Lower leg skin (tissue), 4 donors: ENCODE data around the gene ANXA11. TPM values are rescaled to one million over a fixed set of nuclear protein-coding genes. Genes with fewer than 3 reads are reported as not detected.

Experiments
- DNase-seq, 2 donors: peaks; one replicate each; pipeline ENCODE4 v3.0.0-alpha.2; 2019; ENCODE audit warnings: low spot score in 2 of 2
- H3K4me3 ChIP-seq: fragments of 200-600 bp; sonication (generic); 2 replicates; pipeline ENCODE4 v1.5.1; 2017; ENCODE audit warnings: mild to moderate bottlenecking, low read depth; ENCODE audit not compliant: poor library complexity, severe bottlenecking
- CTCF ChIP-seq, 3 donors: fragments of 450-650 bp; IDR thresholded peaks; one replicate each; pipeline ENCODE4 v1.5.1; 2016; ENCODE audit warnings: antibody characterized with exemption in 3 of 3, mild to moderate bottlenecking in 3 of 3, moderate library complexity in 2 of 3
- POLR2A ChIP-seq, 2 donors: fragments of 450-650 bp; IDR thresholded peaks; one replicate each; pipeline ENCODE4 v1.6.1; 2016 to 2017; ENCODE audit warnings: antibody characterized with exemption in 2 of 2, mild to moderate bottlenecking in 1 of 2, moderate library complexity in 1 of 2
- WGBS, 2 donors: methylation state at CpG; one replicate each; pipeline ENCODE4 v1.1.5; 2018; 5-methylcytosine and 5-hydroxymethylcytosine counted together
- intact Hi-C: fragments of 100-400 bp; cut with DNase I; formaldehyde crosslinking; loops from one replicate; pipeline ENCODE4 v1.15.0; 2023; ENCODE audit warnings: low total_unique reads
- total RNA-seq, 4 donors: library from RNA; depleted of rRNA; stranded (reverse); fragments of >200 nt; gene quantifications; one replicate each; pipeline ENCODE4 v1.1.0, GENCODE V29; 2016

ANXA11 gene
- total RNA-seq, 4 donors from 2014 or later = 68.4 to 109 (median 100) TPM

GRCh38 chr10:80191589-80192270 is 13.6 kb downstream of the ANXA11 start:
- TF ChIP-seq CTCF (IDR thresholded peaks at IDR 0.05) (no peak), POLR2A (IDR thresholded peaks at IDR 0.05) (no peak)
- WGBS, 2 donors = 70 to 91% methylated on average over 13 to 16 of the region's 16 CpGs
- intact Hi-C loops = no loop called here
- DNase-seq = no peak
- H3K4me3 ChIP-seq = no peak overlapping the region

GRCh38 chr10:80188713-80189112 is 16.6 kb downstream of the ANXA11 start:
- no peak for DNase-seq
- 91 to 94% methylated on average over 9 of the region's 9 CpGs for WGBS, 2 donors
- H3K4me3 ChIP-seq = no peak overlapping the region
- TF ChIP-seq POLR2A (IDR thresholded peaks at IDR 0.05) (no peak), CTCF (IDR thresholded peaks at IDR 0.05) (no peak)
- intact Hi-C loops = no loop called here

- intact Hi-C loops = no loop called here
- no peak overlapping the region for H3K4me3 ChIP-seq
- TF ChIP-seq POLR2A (IDR thresholded peaks at IDR 0.05) (no peak), CTCF (IDR thresholded peaks at IDR 0.05) (no peak)
- DNase-seq = no peak
- WGBS, 2 donors = 64 to 70% methylated on average over 16 of the region's 16 CpGs
Measured at GRCh38 chr10:80187465-80188409, 17.6 kb downstream of the ANXA11 start.

- 89 to 100% methylated on average over 2 of the region's 2 CpGs for WGBS, 2 donors
- no peak for TF ChIP-seq CTCF (IDR thresholded peaks at IDR 0.05)
- no peak for TF ChIP-seq POLR2A (IDR thresholded peaks at IDR 0.05)
- intact Hi-C loops = no loop called here
- no peak for DNase-seq
- H3K4me3 ChIP-seq = no peak overlapping the region
Measured at GRCh38 chr10:80187060-80187459, 18.3 kb downstream of the ANXA11 start.

GRCh38 chr10:80186364-80187012 is 18.8 kb downstream of the ANXA11 start:
- intact Hi-C loops = no loop called here
- WGBS, 2 donors = 66 to 73% methylated on average over 13 of the region's 13 CpGs
- no peak for TF ChIP-seq CTCF (IDR thresholded peaks at IDR 0.05)
- no peak for TF ChIP-seq POLR2A (IDR thresholded peaks at IDR 0.05)
- no peak for DNase-seq
- no peak overlapping the region for H3K4me3 ChIP-seq
